Measurements from ENCODE around the gene DUS2.

The DUS2 gene

GRCh38 chr16:68046106-68046505, 23.0 kb downstream of the DUS2 start:
- DNase-seq (ENCODE audit: low spot score) = no peak

- DNase-seq (ENCODE audit: low spot score) = no peak
These were observed 24.9 kb downstream of the DUS2 start for GRCh38 chr16:68047987-68048386.

- DNase-seq (ENCODE audit: low spot score) = no peak
These were observed 26.4 kb downstream of the DUS2 start for GRCh38 chr16:68049449-68049848.

- DNase-seq (ENCODE audit: low spot score) = no peak
These were observed 32.3 kb downstream of the DUS2 start for GRCh38 chr16:68055395-68055794.

- no peak for DNase-seq (ENCODE audit: low spot score)
These were observed 36.7 kb downstream of the DUS2 start for GRCh38 chr16:68059804-68060203.

GRCh38 chr16:68061396-68061795, 38.3 kb downstream of the DUS2 start:
- DNase-seq (ENCODE audit: low spot score) = no peak

GRCh38 chr16:68062910-68063393, 39.9 kb downstream of the DUS2 start:
- DNase-seq (ENCODE audit: low spot score) = no peak

GRCh38 chr16:68064791-68065365, 41.8 kb downstream of the DUS2 start:
- peak; percentile 68 for DNase-seq (ENCODE audit: low spot score)

- no peak for DNase-seq (ENCODE audit: low spot score)
These were observed 42.7 kb downstream of the DUS2 start for GRCh38 chr16:68065716-68066305.

- DNase-seq (ENCODE audit: low spot score) = no peak
These were observed 43.7 kb downstream of the DUS2 start for GRCh38 chr16:68066763-68067162.

- DNase-seq (ENCODE audit: low spot score) = no peak
These were observed 45.8 kb downstream of the DUS2 start for GRCh38 chr16:68068926-68069325.

- no peak for DNase-seq (ENCODE audit: low spot score)
These were observed 46.6 kb downstream of the DUS2 start for GRCh38 chr16:68069511-68070248.

GRCh38 chr16:68070249-68070730, 47.2 kb downstream of the DUS2 start:
- DNase-seq (ENCODE audit: low spot score) = no peak

GRCh38 chr16:68070806-68071517, 47.9 kb downstream of the DUS2 start:
- no peak for DNase-seq (ENCODE audit: low spot score)

- no peak for DNase-seq (ENCODE audit: low spot score)
These were observed 48.4 kb downstream of the DUS2 start for GRCh38 chr16:68071518-68071901.

GRCh38 chr16:68072038-68072695, 49.1 kb downstream of the DUS2 start:
- no peak for DNase-seq (ENCODE audit: low spot score)

- no peak for DNase-seq (ENCODE audit: low spot score)
These were observed 51.0 kb downstream of the DUS2 start for GRCh38 chr16:68073902-68074760.

- DNase-seq (ENCODE audit: low spot score) = no peak
These were observed 51.9 kb downstream of the DUS2 start for GRCh38 chr16:68074850-68075555.

GRCh38 chr16:68075980-68076379, 52.9 kb downstream of the DUS2 start:
- no peak for DNase-seq (ENCODE audit: low spot score)

- DNase-seq (ENCODE audit: low spot score) = no peak
These were observed 53.5 kb downstream of the DUS2 start for GRCh38 chr16:68076560-68076959.

All from RKO (cell line).